ENCODE data around the gene TMC6. TPM values are rescaled to one million over a fixed set of nuclear protein-coding genes. Genes with fewer than 3 reads are reported as not detected.

The TMC6 gene
- total RNA-seq, 4 donors from 2014 or later: 0.27 to 4.9 (median 2.6) TPM

DNA sequence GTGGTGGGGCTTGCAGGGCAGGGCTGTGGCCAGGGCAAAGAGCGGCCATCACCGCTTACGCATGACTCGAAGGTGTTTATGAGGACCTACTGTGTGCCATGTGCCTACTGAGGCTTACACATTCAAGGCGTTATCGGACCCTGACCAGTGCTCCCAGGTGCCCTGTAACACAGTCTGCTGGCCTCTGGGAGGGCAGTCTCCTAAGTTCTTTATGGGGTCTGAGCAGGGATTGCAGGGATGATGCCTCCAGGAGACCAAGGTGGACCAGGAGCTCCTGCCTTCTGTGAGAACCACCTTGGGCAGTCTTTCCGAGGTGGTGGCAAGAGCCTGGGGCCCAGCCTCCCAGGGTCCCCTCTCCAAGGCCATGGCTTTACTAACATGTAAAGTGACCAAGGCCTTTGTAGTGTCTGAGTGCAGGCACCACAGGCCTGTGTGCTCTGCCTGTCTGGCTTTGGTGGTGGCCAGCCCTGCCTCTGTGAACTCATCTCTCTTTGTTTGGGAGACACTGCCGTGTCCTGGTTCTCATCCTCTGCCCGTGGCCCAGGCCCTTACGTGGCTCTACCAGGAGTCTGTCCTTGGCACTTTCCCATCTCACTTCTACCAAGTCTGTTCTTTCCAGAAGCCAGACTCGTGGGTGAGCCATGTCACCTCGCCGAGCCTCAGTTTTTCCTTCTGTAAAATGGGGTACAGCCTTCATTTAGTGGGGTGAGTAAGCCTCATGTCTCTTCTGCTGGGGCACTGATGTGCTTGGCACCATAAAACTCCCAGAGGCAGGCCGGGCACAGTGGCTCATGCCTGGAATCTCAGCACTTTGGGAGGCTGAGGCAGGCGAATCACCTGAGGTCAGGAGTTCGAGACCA lies 36.4 kb upstream of the TMC6 start:
- ATAC-seq: no peak
- H3K36me3 ChIP-seq: no peaks in the 10 kb centered on the region
- TF ChIP-seq, protein P1, sequence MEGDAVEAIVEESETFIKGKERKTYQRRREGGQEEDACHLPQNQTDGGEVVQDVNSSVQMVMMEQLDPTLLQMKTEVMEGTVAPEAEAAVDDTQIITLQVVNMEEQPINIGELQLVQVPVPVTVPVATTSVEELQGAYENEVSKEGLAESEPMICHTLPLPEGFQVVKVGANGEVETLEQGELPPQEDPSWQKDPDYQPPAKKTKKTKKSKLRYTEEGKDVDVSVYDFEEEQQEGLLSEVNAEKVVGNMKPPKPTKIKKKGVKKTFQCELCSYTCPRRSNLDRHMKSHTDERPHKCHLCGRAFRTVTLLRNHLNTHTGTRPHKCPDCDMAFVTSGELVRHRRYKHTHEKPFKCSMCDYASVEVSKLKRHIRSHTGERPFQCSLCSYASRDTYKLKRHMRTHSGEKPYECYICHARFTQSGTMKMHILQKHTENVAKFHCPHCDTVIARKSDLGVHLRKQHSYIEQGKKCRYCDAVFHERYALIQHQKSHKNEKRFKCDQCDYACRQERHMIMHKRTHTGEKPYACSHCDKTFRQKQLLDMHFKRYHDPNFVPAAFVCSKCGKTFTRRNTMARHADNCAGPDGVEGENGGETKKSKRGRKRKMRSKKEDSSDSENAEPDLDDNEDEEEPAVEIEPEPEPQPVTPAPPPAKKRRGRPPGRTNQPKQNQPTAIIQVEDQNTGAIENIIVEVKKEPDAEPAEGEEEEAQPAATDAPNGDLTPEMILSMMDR (IDR thresholded peaks at IDR 0.05 in 4 of 5, conservative IDR thresholded peaks at IDR 0.05 in 1 of 5): no peak
- TF ChIP-seq POLR2A (IDR thresholded peaks at IDR 0.05): no peak
- no peak for DNase-seq
- intact Hi-C loops (cut with DNase I; ENCODE audit: low total_unique reads): no loop called here
- peaks cover 6 to 12% of the 10 kb centered on the region in 2 donors for H3K4me1 ChIP-seq
- in situ Hi-C loops (cut with MboI; ENCODE audit: low sequenced_read_pairs in 4 of 4): no loop called here
- H3K9me3 ChIP-seq: no peaks in the 10 kb centered on the region
- H3K27ac ChIP-seq: no peak overlapping the region
- H3K4me3 ChIP-seq: no peak overlapping the region
- no peaks in the 10 kb centered on the region for H3K27me3 ChIP-seq

DNA sequence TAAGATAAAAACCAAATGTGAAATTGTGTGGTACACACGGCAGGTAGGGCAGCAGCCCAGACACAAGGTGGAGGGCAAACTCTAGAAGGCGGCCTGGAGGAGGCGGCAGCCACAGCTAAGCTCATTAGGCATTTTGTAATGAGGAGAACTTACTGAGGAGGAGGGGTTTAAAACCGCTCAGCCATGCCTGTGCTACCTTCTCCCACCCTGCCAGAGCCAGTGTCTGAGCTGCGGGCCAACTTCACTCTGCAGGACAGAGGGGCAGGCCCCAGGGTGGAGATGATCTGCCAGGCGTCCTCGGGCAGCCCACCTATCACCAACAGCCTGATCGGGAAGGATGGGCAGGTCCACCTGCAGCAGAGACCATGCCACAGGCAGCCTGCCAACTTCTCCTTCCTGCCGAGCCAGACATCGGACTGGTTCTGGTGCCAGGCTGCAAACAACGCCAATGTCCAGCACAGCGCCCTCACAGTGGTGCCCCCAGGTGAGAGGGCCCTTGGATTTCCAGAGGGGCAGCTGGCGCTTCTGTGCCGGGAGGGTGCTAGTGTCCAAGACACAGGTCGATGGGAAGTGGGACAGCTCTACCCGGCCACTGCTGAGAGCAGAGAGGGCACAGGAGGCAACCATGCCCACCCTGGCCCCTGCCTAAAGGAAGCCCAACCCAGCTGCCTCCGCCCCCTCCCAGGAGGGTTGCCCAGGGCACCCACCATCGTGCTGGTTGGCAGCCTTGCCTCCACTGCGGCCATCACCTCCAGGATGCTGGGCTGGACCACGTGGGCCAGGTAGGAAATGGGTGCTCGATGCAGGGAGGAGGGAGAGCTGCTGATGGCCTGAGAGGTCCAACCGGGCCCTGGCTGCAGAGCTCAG lies 35.6 kb upstream of the TMC6 start:
- in situ Hi-C loops (cut with MboI; ENCODE audit: low sequenced_read_pairs in 4 of 4): no loop called here
- ATAC-seq (no peak), DNase-seq (no peak)
- intact Hi-C loops (cut with DNase I; ENCODE audit: low total_unique reads): no loop called here
- Histone ChIP-seq H3K4me1 (peaks cover 0 to 5% of the 10 kb centered on the region in 2 donors), H3K4me3 (no peak overlapping the region), H3K27ac (no peak overlapping the region), H3K36me3 (no peaks in the 10 kb centered on the region), H3K9me3 (no peaks in the 10 kb centered on the region), H3K27me3 (no peaks in the 10 kb centered on the region)
- TF ChIP-seq, protein P1 (IDR thresholded peaks at IDR 0.05 in 4 of 5, conservative IDR thresholded peaks at IDR 0.05 in 1 of 5): no peak
- no peak for TF ChIP-seq POLR2A (IDR thresholded peaks at IDR 0.05)

- no peak overlapping the region for H3K4me3 ChIP-seq
- TF ChIP-seq, protein P1 (IDR thresholded peaks at IDR 0.05 in 4 of 5, conservative IDR thresholded peaks at IDR 0.05 in 1 of 5): no peak
- TF ChIP-seq POLR2A (IDR thresholded peaks at IDR 0.05): no peak
- DNase-seq (no peak), ATAC-seq (no peak)
- intact Hi-C loops (cut with DNase I; ENCODE audit: low total_unique reads): no loop called here
- no peak overlapping the region for H3K27ac ChIP-seq
- no peaks in the 10 kb centered on the region for H3K27me3 ChIP-seq
- in situ Hi-C loops (cut with MboI; ENCODE audit: low sequenced_read_pairs in 4 of 4): no loop called here
- no peaks in the 10 kb centered on the region for H3K9me3 ChIP-seq
- H3K36me3 ChIP-seq: no peaks in the 10 kb centered on the region
- no peaks in the 10 kb centered on the region for H3K4me1 ChIP-seq
Measured at GRCh38 chr17:78159575-78160158, 31.1 kb upstream of the TMC6 start.

GRCh38 chr17:78154903-78155811 lies 26.6 kb upstream of the TMC6 start:
- in situ Hi-C loops (cut with MboI; ENCODE audit: low sequenced_read_pairs in 4 of 4): no loop called here
- no peak for TF ChIP-seq POLR2A (IDR thresholded peaks at IDR 0.05)
- TF ChIP-seq, protein P1 (IDR thresholded peaks at IDR 0.05 in 4 of 5, conservative IDR thresholded peaks at IDR 0.05 in 1 of 5): no peak
- no peak for ATAC-seq
- no peaks in the 10 kb centered on the region for H3K36me3 ChIP-seq
- intact Hi-C loops (cut with DNase I; ENCODE audit: low total_unique reads): no loop called here
- no peak for DNase-seq
- no peak overlapping the region for H3K27ac ChIP-seq
- H3K9me3 ChIP-seq: no peaks in the 10 kb centered on the region
- H3K4me3 ChIP-seq: no peak overlapping the region
- H3K4me1 ChIP-seq: peaks cover 0 to 3% of the 10 kb centered on the region in 2 donors
- no peaks in the 10 kb centered on the region for H3K27me3 ChIP-seq
